A204.1 (cell line): ENCODE results near the gene C22orf23.
A peak's percentile ranks its signal among the peaks of the same experiment; 100 is the strongest.

Experiments used
- FAIRE-seq: peaks from 2 replicates; lab custom pipeline; 2012; peaks lifted over from hg19 to GRCh38; lab: Jason Lieb, UNC

Gene C22orf23

GRCh38 chr22:37953437-37954179, at the start of gene C22orf23, which contains the start of gene POLR2F:
Gene C22orf23 (minus strand): TSS chr22:37953601. CDS start chr22:37953149, 452 bp downstream.
Gene POLR2F (plus strand): TSS chr22:37953699. CDS start chr22:37953788, 89 bp downstream.
- FAIRE-seq = peak; percentile 52

- FAIRE-seq = no peak
These were observed 46.4 kb upstream of the C22orf23 start for GRCh38 chr22:37999640-38000272.

- FAIRE-seq = no peak
These were observed 45.8 kb upstream of the C22orf23 start for GRCh38 chr22:37999236-37999635.

- no peak for FAIRE-seq
These were observed 45.1 kb upstream of the C22orf23 start for GRCh38 chr22:37998543-37998942.

- no peak for FAIRE-seq
These were observed 43.3 kb upstream of the C22orf23 start for GRCh38 chr22:37996515-37997246.

- no peak for FAIRE-seq
These were observed 42.7 kb upstream of the C22orf23 start for GRCh38 chr22:37996079-37996478.

GRCh38 chr22:37995460-37995859, 42.1 kb upstream of the C22orf23 start:
- FAIRE-seq = no peak

GRCh38 chr22:37994982-37995381, 41.6 kb upstream of the C22orf23 start:
- no peak for FAIRE-seq

GRCh38 chr22:37994049-37994448, 40.6 kb upstream of the C22orf23 start:
- FAIRE-seq = no peak

GRCh38 chr22:37991731-37992442, 38.5 kb upstream of the C22orf23 start:
- no peak for FAIRE-seq

- no peak for FAIRE-seq
These were observed 37.5 kb upstream of the C22orf23 start for GRCh38 chr22:37990862-37991261.

GRCh38 chr22:37990301-37990700, 36.9 kb upstream of the C22orf23 start:
- no peak for FAIRE-seq

GRCh38 chr22:37989146-37990045, 36.0 kb upstream of the C22orf23 start:
- no peak for FAIRE-seq

- FAIRE-seq = no peak
These were observed 33.0 kb upstream of the C22orf23 start for GRCh38 chr22:37986371-37986770.

- no peak for FAIRE-seq
These were observed 32.4 kb upstream of the C22orf23 start for GRCh38 chr22:37985751-37986281.

- FAIRE-seq = no peak
These were observed 31.7 kb upstream of the C22orf23 start for GRCh38 chr22:37985050-37985585.

GRCh38 chr22:37983860-37984791, 30.7 kb upstream of the C22orf23 start, which contains the start of gene SOX10:
Gene SOX10 (minus strand): TSS chr22:37984555. CDS start chr22:37983784, 771 bp downstream.
- FAIRE-seq = no peak

- FAIRE-seq = no peak
These were observed 29.8 kb upstream of the C22orf23 start for GRCh38 chr22:37982938-37983859.
